ENCODE results near the gene IL27RA.
A peak's percentile ranks its signal among the peaks of the same experiment; 100 is the strongest.

GRCh38 chr19:14023404-14024235, 7.9 kb upstream of the IL27RA start:
- TF ChIP-seq CTCF (conservative IDR thresholded peaks at IDR 0.05; ENCODE audit: low read depth, low read length) = peak; percentile 46
- no peak for TF ChIP-seq EZH2 (IDR thresholded peaks at IDR 0.05; ENCODE audit: borderline replicate concordance, low read depth, low read length, poor library complexity, severe bottlenecking)

Measured in A673 (cell line).